ENCODE measurements around the gene DGLUCY.
"Not testable (repeated sequence)": the region's sequence is repeated elsewhere in the genome, so short reads cannot be mapped to it uniquely, and the experiment has no call there.

Gene DGLUCY

GRCh38 chr14:91186515-91187066, 72.7 kb downstream of the DGLUCY start:
- TF ChIP-seq CTCF (IDR thresholded peaks at IDR 0.05; ENCODE audit: low read depth, low read length, missing control alignments): no peak
- H3K4me3 ChIP-seq (replicated peaks; ENCODE audit: low read depth, low read length): no peak overlapping the region
- no peak for DNase-seq (ENCODE audit: extremely low read depth, low read depth)

GRCh38 chr14:91187271-91187670, 73.4 kb downstream of the DGLUCY start:
- no peak overlapping the region for H3K4me3 ChIP-seq (replicated peaks; ENCODE audit: low read depth, low read length)
- DNase-seq (ENCODE audit: extremely low read depth, low read depth): no peak
- TF ChIP-seq CTCF (IDR thresholded peaks at IDR 0.05; ENCODE audit: low read depth, low read length, missing control alignments): no peak

- TF ChIP-seq CTCF (IDR thresholded peaks at IDR 0.05; ENCODE audit: low read depth, low read length, missing control alignments): no peak
- no peak overlapping the region for H3K4me3 ChIP-seq (replicated peaks; ENCODE audit: low read depth, low read length)
- no peak for DNase-seq (ENCODE audit: extremely low read depth, low read depth)
Measured at GRCh38 chr14:91190853-91191252, 77.0 kb downstream of the DGLUCY start.

- no peak for TF ChIP-seq CTCF (IDR thresholded peaks at IDR 0.05; ENCODE audit: low read depth, low read length, missing control alignments)
- H3K4me3 ChIP-seq (replicated peaks; ENCODE audit: low read depth, low read length): no peak overlapping the region
- no peak for DNase-seq (ENCODE audit: extremely low read depth, low read depth)
Measured at GRCh38 chr14:91193069-91193468, 79.2 kb downstream of the DGLUCY start.

- TF ChIP-seq CTCF (IDR thresholded peaks at IDR 0.05; ENCODE audit: low read depth, low read length, missing control alignments): no peak
- no peak for DNase-seq (ENCODE audit: extremely low read depth, low read depth)
Measured at GRCh38 chr14:91195881-91196280, 82.0 kb downstream of the DGLUCY start.

GRCh38 chr14:91197631-91198030, 83.8 kb downstream of the DGLUCY start:
- no peak for TF ChIP-seq CTCF (IDR thresholded peaks at IDR 0.05; ENCODE audit: low read depth, low read length, missing control alignments)

More at GRCh38 chr14:91195881-91196280, 82.0 kb downstream of the DGLUCY start:
- H3K4me3 ChIP-seq (replicated peaks; ENCODE audit: low read depth, low read length): no peak overlapping the region

GRCh38 chr14:91200802-91201201, 86.9 kb downstream of the DGLUCY start:
- DNase-seq (ENCODE audit: extremely low read depth, low read depth): not testable (repeated sequence)

More at GRCh38 chr14:91197631-91198030, 83.8 kb downstream of the DGLUCY start:
- H3K4me3 ChIP-seq (replicated peaks; ENCODE audit: low read depth, low read length): no peak overlapping the region
- DNase-seq (ENCODE audit: extremely low read depth, low read depth): no peak

More at GRCh38 chr14:91200802-91201201, 86.9 kb downstream of the DGLUCY start:
- H3K4me3 ChIP-seq (replicated peaks; ENCODE audit: low read depth, low read length): not testable (repeated sequence)

Data from HFF-Myc (cell line).